AG08396 (cell line): ENCODE results near the gene HYLS1.
"Not testable (repeated sequence)": the region's sequence is repeated elsewhere in the genome, so short reads cannot be mapped to it uniquely, and the experiment has no call there.

Source experiments
- DNase-seq: peaks from one replicate; pipeline ENCODE4 v3.0.0; 2012; ENCODE audit warnings: low spot score, mixed read lengths

HYLS1 gene

GRCh38 chr11:125887373-125888324, at the start of gene HYLS1:
Gene HYLS1, plus strand, starts transcription at chr11:125887668. Its CDS starts 11,701 bp downstream, at chr11:125899369.
- DNase-seq = peak; percentile 97

GRCh38 chr11:125842321-125842948, 45.0 kb upstream of the HYLS1 start:
- no peak for DNase-seq

- DNase-seq = no peak
These were observed 41.3 kb upstream of the HYLS1 start for GRCh38 chr11:125846188-125846587.

GRCh38 chr11:125857670-125858069, 29.8 kb upstream of the HYLS1 start:
- not testable (repeated sequence) for DNase-seq

- DNase-seq = not testable (repeated sequence)
These were observed 24.7 kb upstream of the HYLS1 start for GRCh38 chr11:125862786-125863185.

GRCh38 chr11:125865354-125865753, 22.1 kb upstream of the HYLS1 start:
- DNase-seq = not testable (repeated sequence)

GRCh38 chr11:125869521-125869920, 17.9 kb upstream of the HYLS1 start:
- DNase-seq = no peak

- DNase-seq = peak; percentile 39
These were observed 15.9 kb upstream of the HYLS1 start for GRCh38 chr11:125871391-125872137.

GRCh38 chr11:125872138-125872491, 15.4 kb upstream of the HYLS1 start:
- no peak for DNase-seq

- DNase-seq = no peak
These were observed 13.4 kb upstream of the HYLS1 start for GRCh38 chr11:125873881-125874555.

- DNase-seq = peak; percentile 63
These were observed 12.8 kb upstream of the HYLS1 start for GRCh38 chr11:125874556-125875124.

- DNase-seq = no peak
These were observed 6.2 kb upstream of the HYLS1 start for GRCh38 chr11:125881291-125881690.

GRCh38 chr11:125883375-125883774, 4.1 kb upstream of the HYLS1 start:
- no peak for DNase-seq

GRCh38 chr11:125886997-125887372, 483 bp upstream of the HYLS1 start:
- no peak for DNase-seq

- DNase-seq = no peak
These were observed 3.1 kb downstream of the HYLS1 start for GRCh38 chr11:125890447-125891100.

- peak; percentile 32 for DNase-seq
These were observed 4.6 kb downstream of the HYLS1 start for GRCh38 chr11:125892071-125892470.

GRCh38 chr11:125892994-125893393, 5.5 kb downstream of the HYLS1 start:
- DNase-seq = no peak

- no peak for DNase-seq
These were observed 14.4 kb downstream of the HYLS1 start for GRCh38 chr11:125901872-125902271.

GRCh38 chr11:125902277-125902926, 14.9 kb downstream of the HYLS1 start:
- peak; percentile 22 for DNase-seq

GRCh38 chr11:125902927-125903710, 15.7 kb downstream of the HYLS1 start, which contains the start of gene PUS3:
Gene PUS3, minus strand, starts transcription at chr11:125903206. Its CDS starts 6,922 bp downstream, at chr11:125896284.
- peak; percentile 93 for DNase-seq
